GM12865 (cell line): Measurements from ENCODE around the gene TTLL11.
"Not testable (repeated sequence)": the region's sequence is repeated elsewhere in the genome, so short reads cannot be mapped to it uniquely, and the experiment has no call there.

Source experiments
- DNase-seq: peaks from one replicate; pipeline ENCODE4 v3.0.0; 2010; ENCODE audit warnings: low read depth
- H3K4me3 ChIP-seq: 2 replicates; pipeline ENCODE4 v1.5.1; 2011; ENCODE audit warnings: mild to moderate bottlenecking, low read depth, low read length, control low read depth
- TF ChIP-seq, protein P1 (sequence below): IDR thresholded peaks from 2 replicates; pipeline ENCODE4 v1.5.1; 2011; ENCODE audit warnings: low read length, control low read depth, low read depth, inconsistent platforms; ENCODE audit not compliant: insufficient read depth; ENCODE audit errors: missing control alignments

Gene TTLL11

DNA sequence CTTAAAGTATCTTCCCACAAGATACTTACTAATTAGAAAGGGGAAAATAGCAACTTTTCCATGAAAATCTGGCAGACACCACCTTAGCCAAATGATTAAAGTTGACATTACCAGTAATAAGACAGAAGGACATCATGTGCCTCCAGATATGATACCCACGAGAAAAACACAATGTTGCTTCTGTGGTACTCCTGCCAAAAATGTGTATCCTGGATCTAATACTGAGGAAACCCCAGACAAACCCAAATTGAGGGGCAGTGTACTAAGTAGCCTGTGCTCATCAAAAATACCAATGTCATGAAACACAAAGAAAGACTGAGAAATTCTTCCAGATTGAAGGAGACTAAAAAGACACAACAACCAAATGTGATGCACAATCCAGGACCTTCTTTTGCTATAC, 85.3 kb downstream of the TTLL11 start:
- TF ChIP-seq, protein P1, sequence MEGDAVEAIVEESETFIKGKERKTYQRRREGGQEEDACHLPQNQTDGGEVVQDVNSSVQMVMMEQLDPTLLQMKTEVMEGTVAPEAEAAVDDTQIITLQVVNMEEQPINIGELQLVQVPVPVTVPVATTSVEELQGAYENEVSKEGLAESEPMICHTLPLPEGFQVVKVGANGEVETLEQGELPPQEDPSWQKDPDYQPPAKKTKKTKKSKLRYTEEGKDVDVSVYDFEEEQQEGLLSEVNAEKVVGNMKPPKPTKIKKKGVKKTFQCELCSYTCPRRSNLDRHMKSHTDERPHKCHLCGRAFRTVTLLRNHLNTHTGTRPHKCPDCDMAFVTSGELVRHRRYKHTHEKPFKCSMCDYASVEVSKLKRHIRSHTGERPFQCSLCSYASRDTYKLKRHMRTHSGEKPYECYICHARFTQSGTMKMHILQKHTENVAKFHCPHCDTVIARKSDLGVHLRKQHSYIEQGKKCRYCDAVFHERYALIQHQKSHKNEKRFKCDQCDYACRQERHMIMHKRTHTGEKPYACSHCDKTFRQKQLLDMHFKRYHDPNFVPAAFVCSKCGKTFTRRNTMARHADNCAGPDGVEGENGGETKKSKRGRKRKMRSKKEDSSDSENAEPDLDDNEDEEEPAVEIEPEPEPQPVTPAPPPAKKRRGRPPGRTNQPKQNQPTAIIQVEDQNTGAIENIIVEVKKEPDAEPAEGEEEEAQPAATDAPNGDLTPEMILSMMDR, result no peak
- no peak overlapping the region for H3K4me3 ChIP-seq
- no peak for DNase-seq

DNA sequence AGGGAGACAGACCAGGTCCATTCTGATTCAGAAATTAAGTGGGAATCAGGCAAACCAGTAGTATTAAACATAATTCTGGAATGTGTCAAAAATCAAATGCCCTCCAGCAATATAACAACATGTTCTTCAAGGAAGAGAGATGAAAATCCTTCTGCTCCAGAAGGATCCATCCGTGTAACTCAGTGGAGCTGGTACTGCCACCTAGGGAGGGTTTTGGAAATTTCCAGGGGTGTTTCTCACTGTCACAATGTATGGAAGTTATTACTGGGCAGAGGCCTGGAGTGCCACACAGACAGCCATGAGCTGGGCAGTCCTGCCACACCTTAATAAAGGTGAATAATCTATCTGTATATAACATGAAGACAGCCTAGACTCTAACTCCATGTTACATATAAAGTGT, 87.5 kb downstream of the TTLL11 start:
- no peak for DNase-seq
- no peak overlapping the region for H3K4me3 ChIP-seq
- TF ChIP-seq, protein P1, result no peak

DNA sequence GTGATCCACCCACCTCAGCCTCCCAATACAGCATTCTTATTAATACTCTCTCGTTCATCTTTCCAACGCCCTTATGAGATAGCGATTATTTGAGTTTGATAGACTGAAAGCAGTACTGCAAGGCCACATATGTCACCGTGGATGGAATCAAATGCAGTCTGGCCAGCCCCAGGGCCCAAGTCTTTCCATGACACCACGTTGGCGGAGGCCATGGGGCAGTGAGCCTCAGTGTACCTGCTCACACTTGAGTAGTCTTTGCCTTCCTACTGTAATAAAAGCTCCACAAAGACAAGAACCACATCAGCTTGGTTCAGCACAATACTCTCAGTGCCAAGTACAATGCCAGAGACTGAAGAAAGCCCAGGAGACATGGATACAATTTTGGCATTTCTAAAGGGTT, 88.5 kb downstream of the TTLL11 start:
- no peak overlapping the region for H3K4me3 ChIP-seq
- no peak for DNase-seq
- TF ChIP-seq, protein P1, result no peak

DNA sequence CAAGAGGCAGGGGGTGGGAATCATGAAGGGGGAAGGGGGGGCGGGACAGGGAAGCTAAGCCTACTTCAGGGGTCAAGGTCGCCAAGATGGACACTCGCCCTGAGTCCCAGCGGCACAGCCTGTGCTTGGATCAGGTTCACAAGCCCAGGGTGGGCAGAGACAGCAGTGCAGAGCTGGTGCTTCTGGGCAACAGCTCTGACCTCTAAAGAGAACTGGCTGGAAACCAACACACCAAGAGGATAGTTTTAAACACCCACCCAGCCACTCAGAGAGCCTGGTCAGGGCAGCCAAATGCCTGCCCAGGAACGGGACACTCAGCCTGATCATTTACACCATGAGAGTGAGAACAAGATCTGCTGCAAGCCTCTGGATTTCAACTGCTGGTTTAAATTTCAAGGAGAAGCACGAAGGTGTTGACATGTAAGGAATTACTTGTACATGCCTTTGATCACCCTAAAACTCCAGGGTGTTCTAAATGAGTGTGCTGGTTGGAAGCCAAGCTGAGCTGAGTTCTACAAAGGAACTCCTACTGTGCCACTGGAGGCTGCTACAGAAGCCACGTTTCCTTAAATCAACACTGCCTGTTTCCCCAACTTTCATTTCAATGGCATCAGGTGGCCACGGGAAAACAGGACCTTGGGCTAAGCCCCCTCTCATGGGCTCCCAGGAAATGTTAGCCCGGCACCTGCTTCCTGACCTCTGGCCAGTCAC, 91.5 kb downstream of the TTLL11 start:
- no peak for DNase-seq
- no peak overlapping the region for H3K4me3 ChIP-seq
- TF ChIP-seq, protein P1, result no peak

DNA sequence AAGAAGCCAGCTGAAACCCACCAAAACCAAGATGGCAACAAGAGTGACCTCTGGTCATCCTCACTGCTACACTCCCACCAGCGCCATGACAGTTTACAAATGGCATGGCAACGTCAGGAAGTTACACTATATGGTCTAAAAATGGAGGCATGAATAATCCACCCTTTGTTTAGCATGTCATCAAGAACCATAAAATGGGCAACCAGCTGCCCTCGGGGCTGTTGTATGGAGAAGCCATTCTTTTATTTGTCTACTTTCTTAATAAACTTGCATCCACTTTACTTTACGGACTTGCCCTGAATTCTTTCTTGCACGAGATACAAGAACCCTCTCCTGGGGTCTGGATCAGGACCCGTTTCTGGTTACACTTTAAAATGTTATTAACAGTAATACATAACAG, 92.6 kb downstream of the TTLL11 start:
- not testable (repeated sequence) for DNase-seq, H3K4me3 ChIP-seq

DNA sequence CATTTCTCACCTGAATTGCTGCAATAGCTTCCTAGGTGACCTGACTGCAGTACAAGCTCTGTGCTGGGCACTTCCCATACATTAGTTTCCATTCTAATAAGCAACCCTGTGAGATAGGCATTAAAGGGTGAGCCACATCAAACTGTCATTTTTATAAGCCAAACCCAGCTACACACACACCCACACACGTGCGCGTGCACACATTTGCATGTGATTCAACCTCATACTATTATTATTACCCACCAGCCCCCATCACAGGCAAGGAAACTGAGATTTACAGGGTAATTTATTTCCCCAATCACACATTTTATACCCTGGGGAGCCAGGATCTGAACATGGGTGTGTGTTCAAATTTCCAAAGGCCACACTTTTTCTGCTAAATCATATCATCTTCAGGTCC, 93.6 kb downstream of the TTLL11 start:
- TF ChIP-seq, protein P1, result no peak
- H3K4me3 ChIP-seq, result no peak overlapping the region
- DNase-seq, result no peak

DNA sequence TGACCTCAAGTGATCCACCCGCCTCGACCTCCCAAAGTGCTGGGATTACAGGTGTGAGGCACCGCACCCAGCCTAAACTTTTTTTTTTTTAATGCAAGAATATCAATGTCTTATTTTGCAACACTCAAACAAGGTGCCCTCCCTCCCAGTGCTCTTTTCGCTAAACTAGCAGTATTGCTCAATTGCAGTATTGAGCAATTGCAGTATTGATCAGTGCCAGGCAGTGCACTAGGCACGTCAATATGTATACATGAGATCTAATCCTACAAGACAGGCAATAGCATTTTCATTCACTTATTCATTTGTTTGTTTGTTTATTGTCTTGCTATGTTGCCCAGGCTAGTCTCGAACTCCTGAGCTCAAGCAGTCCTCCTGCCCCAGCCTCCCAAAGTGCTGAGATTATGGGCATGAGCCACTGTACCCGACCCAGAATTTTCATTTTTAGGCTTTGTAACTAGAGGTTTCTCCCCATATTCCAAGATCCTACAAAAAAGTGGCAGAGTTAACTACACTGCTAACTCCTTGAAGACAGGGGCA, 94.5 kb downstream of the TTLL11 start:
- H3K4me3 ChIP-seq, result no peak overlapping the region
- DNase-seq, result no peak
- TF ChIP-seq, protein P1, result no peak
